ENCODE results near the gene ANKS6. TPM values are rescaled to one million over a fixed set of nuclear protein-coding genes. Genes with fewer than 3 reads are reported as not detected.

ANKS6 gene
- total and polyA plus RNA-seq, 4 donors = 8.4 to 23.8 (median 20.7) TPM

DNA sequence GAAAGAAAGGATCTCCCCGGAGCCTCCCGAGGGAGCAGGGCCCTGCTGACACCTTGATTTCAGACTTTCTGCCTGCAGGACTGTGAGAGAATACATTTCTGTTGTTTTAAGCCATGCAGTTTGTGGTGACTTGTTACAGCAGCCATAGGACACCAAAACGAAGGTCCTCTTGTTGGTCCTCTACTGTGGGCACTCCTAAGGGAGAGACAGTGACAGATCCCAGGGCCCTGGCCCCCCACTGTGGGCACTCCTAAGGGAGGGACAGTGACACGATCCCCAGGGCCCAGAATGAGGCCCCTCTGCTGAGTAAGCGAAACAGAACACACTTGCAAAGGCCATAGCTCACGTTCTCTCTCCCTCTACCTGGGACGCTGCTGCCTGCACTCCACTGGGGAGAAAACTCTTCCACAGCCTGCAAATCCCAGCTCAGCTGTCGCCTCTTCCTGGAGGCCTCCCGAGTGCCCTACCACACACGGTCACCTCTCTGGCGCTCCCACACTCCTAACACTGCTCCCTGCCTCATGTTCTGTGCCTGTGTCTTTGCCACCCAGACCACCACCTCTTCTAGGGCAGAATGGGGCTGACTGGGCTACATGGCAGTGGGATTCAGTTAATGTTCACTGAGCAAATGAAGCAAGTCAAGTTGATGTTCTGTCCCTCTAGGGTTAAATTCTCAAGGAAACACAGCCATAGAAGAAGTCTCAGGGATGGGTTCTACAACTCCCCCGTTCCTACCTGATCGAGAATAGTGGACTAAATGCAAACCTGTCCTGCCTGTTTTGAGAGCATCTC, 23.8 kb downstream of the ANKS6 start:
- Histone ChIP-seq H3K9me3 (ENCODE audit: control insufficient read depth, low read length) (no peaks in the 10 kb centered on the region), H3K4me1 (ENCODE audit: control insufficient read depth in 1 of 2, insufficient read depth in 2 of 2, low read length in 2 of 2) (no peaks in the 10 kb centered on the region), H3K4me3 (ENCODE audit: low read length in 2 of 2) (no peak overlapping the region), H3K36me3 (ENCODE audit: control insufficient read depth in 1 of 2, insufficient read depth in 2 of 2, low read length in 1 of 2) (peaks cover 3 to 10% of the 10 kb centered on the region in 2 donors), H3K27me3 (ENCODE audit: control insufficient read depth in 1 of 2, insufficient read depth in 2 of 2, low read length in 1 of 2) (no peaks in the 10 kb centered on the region), H3K27ac (ENCODE audit: low read depth in 1 of 2, low read length in 2 of 2) (no peak overlapping the region)
- intact Hi-C loops (cut with DNase I) = no loop called here
- WGBS, 2 donors = 93 to 94% methylated on average over 13 of the region's 13 CpGs
- DNase-seq (no peak), ATAC-seq (ENCODE audit: low FRiP score) (no peak)

DNA sequence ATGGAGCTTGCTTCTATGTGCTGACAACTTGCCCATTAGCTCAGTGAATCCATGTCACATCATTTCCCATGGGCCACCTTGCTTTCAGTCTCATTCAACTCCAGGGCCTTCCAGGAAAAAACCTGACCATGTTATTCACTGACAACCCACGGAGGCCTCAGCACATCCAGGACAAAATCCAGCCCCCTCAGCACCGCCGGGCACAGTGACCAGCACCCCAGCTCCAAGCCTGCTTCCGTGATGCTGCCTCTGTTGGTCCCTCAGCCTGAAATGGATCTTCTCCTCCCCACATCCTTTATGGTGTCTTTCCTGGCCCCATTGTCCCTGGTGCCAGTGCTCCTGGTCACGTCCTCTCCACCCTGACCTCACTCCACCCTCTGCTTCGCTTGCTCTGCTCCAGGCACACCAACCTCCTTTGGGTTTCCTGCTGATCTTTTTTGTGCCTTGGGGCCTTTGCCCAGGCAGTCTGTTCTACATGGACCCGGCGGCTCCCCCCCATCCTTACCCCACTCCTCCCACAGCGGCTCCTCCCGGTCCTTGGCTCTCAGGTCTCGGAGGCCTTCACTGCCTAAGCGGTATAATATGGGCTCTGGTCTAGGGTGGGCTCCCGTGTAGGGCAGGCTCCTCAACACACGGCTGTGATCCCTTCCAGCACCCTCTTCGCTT, 25.0 kb downstream of the ANKS6 start:
- no peak overlapping the region for H3K27ac ChIP-seq (ENCODE audit: low read depth in 1 of 2, low read length in 2 of 2)
- DNase-seq (no peak), ATAC-seq (ENCODE audit: low FRiP score) (no peak)
- H3K27me3 ChIP-seq (ENCODE audit: control insufficient read depth in 1 of 2, insufficient read depth in 2 of 2, low read length in 1 of 2) = no peaks in the 10 kb centered on the region
- 96% methylated on average over 15 of the region's 15 CpGs for WGBS, 2 donors
- H3K4me1 ChIP-seq (ENCODE audit: control insufficient read depth in 1 of 2, insufficient read depth in 2 of 2, low read length in 2 of 2) = no peaks in the 10 kb centered on the region
- no peaks in the 10 kb centered on the region for H3K9me3 ChIP-seq (ENCODE audit: control insufficient read depth, low read length)
- intact Hi-C loops (cut with DNase I) = no loop called here
- no peak overlapping the region for H3K4me3 ChIP-seq (ENCODE audit: low read length in 2 of 2)
- peaks cover 3 to 11% of the 10 kb centered on the region in 2 donors for H3K36me3 ChIP-seq (ENCODE audit: control insufficient read depth in 1 of 2, insufficient read depth in 2 of 2, low read length in 1 of 2)

GRCh38 chr9:98770717-98771116, 25.6 kb downstream of the ANKS6 start:
- ATAC-seq (ENCODE audit: low FRiP score) = no peak
- Histone ChIP-seq H3K27me3 (ENCODE audit: control insufficient read depth in 1 of 2, insufficient read depth in 2 of 2, low read length in 1 of 2) (no peaks in the 10 kb centered on the region), H3K27ac (ENCODE audit: low read depth in 1 of 2, low read length in 2 of 2) (no peak overlapping the region), H3K4me1 (ENCODE audit: control insufficient read depth in 1 of 2, insufficient read depth in 2 of 2, low read length in 2 of 2) (no peaks in the 10 kb centered on the region), H3K4me3 (ENCODE audit: low read length in 2 of 2) (no peak overlapping the region), H3K9me3 (ENCODE audit: control insufficient read depth, low read length) (no peaks in the 10 kb centered on the region), H3K36me3 (ENCODE audit: control insufficient read depth in 1 of 2, insufficient read depth in 2 of 2, low read length in 1 of 2) (peaks cover 3 to 11% of the 10 kb centered on the region in 2 donors)
- 95 to 97% methylated on average over 10 of the region's 10 CpGs for WGBS, 2 donors
- intact Hi-C loops (cut with DNase I) = no loop called here
- DNase-seq = no peak

DNA sequence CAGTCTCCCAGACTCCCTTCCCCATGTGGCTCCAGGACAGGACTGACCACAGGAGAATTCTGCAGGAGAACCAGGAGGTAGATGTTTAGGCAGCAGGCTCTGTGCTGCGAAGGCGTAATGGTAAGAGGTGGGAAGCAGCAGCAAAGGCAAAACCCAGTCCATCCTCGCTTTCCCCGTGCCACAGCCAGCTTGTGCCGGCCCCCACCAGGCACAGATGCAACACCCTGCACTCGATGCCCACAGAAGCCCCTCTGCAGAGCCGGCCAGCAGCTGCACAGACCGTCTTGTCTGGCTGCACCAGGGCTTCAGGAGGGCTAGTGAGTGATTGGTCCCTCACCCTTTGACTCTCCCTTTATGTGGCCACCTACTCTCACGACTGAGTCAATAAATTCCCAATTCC, 28.0 kb downstream of the ANKS6 start:
- Histone ChIP-seq H3K27me3 (ENCODE audit: control insufficient read depth in 1 of 2, insufficient read depth in 2 of 2, low read length in 1 of 2) (no peaks in the 10 kb centered on the region), H3K27ac (ENCODE audit: low read depth in 1 of 2, low read length in 2 of 2) (no peak overlapping the region), H3K9me3 (ENCODE audit: control insufficient read depth, low read length) (no peaks in the 10 kb centered on the region), H3K36me3 (ENCODE audit: control insufficient read depth in 1 of 2, insufficient read depth in 2 of 2, low read length in 1 of 2) (peaks cover 3 to 12% of the 10 kb centered on the region in 2 donors), H3K4me3 (ENCODE audit: low read length in 2 of 2) (no peak overlapping the region), H3K4me1 (ENCODE audit: control insufficient read depth in 1 of 2, insufficient read depth in 2 of 2, low read length in 2 of 2) (no peaks in the 10 kb centered on the region)
- peak in 1 of 2 donors; percentile 58 for DNase-seq
- intact Hi-C loops (cut with DNase I) = no loop called here
- no peak for ATAC-seq (ENCODE audit: low FRiP score)
- 95% methylated on average over 9 of the region's 9 CpGs for WGBS, 2 donors

- Histone ChIP-seq H3K27ac (ENCODE audit: low read depth in 1 of 2, low read length in 2 of 2) (no peak overlapping the region), H3K36me3 (ENCODE audit: control insufficient read depth in 1 of 2, insufficient read depth in 2 of 2, low read length in 1 of 2) (peaks cover 3 to 12% of the 10 kb centered on the region in 2 donors), H3K27me3 (ENCODE audit: control insufficient read depth in 1 of 2, insufficient read depth in 2 of 2, low read length in 1 of 2) (no peaks in the 10 kb centered on the region), H3K4me1 (ENCODE audit: control insufficient read depth in 1 of 2, insufficient read depth in 2 of 2, low read length in 2 of 2) (no peaks in the 10 kb centered on the region), H3K4me3 (ENCODE audit: low read length in 2 of 2) (no peak overlapping the region), H3K9me3 (ENCODE audit: control insufficient read depth, low read length) (no peaks in the 10 kb centered on the region)
- 93 to 95% methylated on average over 7 of the region's 7 CpGs for WGBS, 2 donors
- DNase-seq (no peak), ATAC-seq (ENCODE audit: low FRiP score) (no peak)
- intact Hi-C loops (cut with DNase I) = no loop called here
These were observed 28.4 kb downstream of the ANKS6 start for GRCh38 chr9:98767915-98768314.

DNA sequence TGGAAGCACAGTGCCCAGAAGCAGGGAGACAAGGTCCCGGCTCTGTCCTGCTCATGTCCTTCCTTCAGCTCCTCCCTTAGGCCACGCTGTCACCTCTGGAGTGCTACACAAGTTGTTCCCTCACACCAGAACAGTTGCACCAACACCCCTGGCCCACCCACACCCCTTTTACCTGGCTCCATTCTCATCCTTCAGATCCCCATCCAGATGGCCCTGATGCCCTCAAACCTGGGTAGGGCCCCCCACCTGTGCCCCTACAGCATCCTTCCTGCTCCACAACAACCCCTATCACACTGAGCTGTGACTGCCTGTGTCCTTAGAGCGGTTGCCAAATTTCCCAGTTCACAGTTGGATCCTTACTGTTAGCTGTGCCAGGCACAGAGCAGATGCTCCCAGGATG, 29.2 kb downstream of the ANKS6 start:
- intact Hi-C loops (cut with DNase I) = no loop called here
- ATAC-seq (ENCODE audit: low FRiP score) = no peak
- H3K9me3 ChIP-seq (ENCODE audit: control insufficient read depth, low read length) = no peaks in the 10 kb centered on the region
- 93 to 98% methylated on average over 3 of the region's 3 CpGs for WGBS, 2 donors
- no peak overlapping the region for H3K4me3 ChIP-seq (ENCODE audit: low read length in 2 of 2)
- H3K36me3 ChIP-seq (ENCODE audit: control insufficient read depth in 1 of 2, insufficient read depth in 2 of 2, low read length in 1 of 2) = peaks cover 3 to 11% of the 10 kb centered on the region in 2 donors
- H3K4me1 ChIP-seq (ENCODE audit: control insufficient read depth in 1 of 2, insufficient read depth in 2 of 2, low read length in 2 of 2) = no peaks in the 10 kb centered on the region
- H3K27ac ChIP-seq (ENCODE audit: low read depth in 1 of 2, low read length in 2 of 2) = no peak overlapping the region
- no peak for DNase-seq
- no peaks in the 10 kb centered on the region for H3K27me3 ChIP-seq (ENCODE audit: control insufficient read depth in 1 of 2, insufficient read depth in 2 of 2, low read length in 1 of 2)

DNA sequence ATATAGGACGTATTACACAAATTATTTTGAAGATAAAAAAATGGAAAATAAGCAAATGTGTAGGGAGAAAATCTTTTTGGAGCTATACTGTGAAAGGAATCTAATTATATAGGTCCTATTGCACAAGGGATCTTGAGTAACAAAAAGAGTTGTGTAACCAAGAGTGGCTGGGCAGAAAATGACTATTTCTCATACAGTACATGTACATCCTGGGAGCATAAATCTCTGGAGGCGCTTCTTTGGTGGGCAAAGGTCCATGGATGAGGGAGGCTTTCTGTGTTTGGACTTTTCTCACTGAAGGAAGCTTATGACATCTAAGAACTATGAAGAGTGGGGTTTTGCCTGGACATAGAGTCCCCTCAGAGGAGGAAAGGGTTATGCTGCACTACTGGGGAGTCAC, 29.8 kb downstream of the ANKS6 start:
- 94 to 96% methylated on average over 2 of the region's 2 CpGs for WGBS, 2 donors
- Histone ChIP-seq H3K27me3 (ENCODE audit: control insufficient read depth in 1 of 2, insufficient read depth in 2 of 2, low read length in 1 of 2) (no peaks in the 10 kb centered on the region), H3K4me3 (ENCODE audit: low read length in 2 of 2) (no peak overlapping the region), H3K27ac (ENCODE audit: low read depth in 1 of 2, low read length in 2 of 2) (no peak overlapping the region), H3K36me3 (ENCODE audit: control insufficient read depth in 1 of 2, insufficient read depth in 2 of 2, low read length in 1 of 2) (peaks cover 3 to 7% of the 10 kb centered on the region in 2 donors), H3K4me1 (ENCODE audit: control insufficient read depth in 1 of 2, insufficient read depth in 2 of 2, low read length in 2 of 2) (no peaks in the 10 kb centered on the region), H3K9me3 (ENCODE audit: control insufficient read depth, low read length) (no peaks in the 10 kb centered on the region)
- ATAC-seq (ENCODE audit: low FRiP score) (no peak), DNase-seq (no peak)
- intact Hi-C loops (cut with DNase I) = no loop called here

GRCh38 chr9:98765256-98765655, 31.1 kb downstream of the ANKS6 start:
- DNase-seq (no peak), ATAC-seq (ENCODE audit: low FRiP score) (no peak)
- Histone ChIP-seq H3K9me3 (ENCODE audit: control insufficient read depth, low read length) (no peaks in the 10 kb centered on the region), H3K36me3 (ENCODE audit: control insufficient read depth in 1 of 2, insufficient read depth in 2 of 2, low read length in 1 of 2) (peaks cover 5% of the 10 kb centered on the region in 2 donors), H3K27me3 (ENCODE audit: control insufficient read depth in 1 of 2, insufficient read depth in 2 of 2, low read length in 1 of 2) (no peaks in the 10 kb centered on the region), H3K4me3 (ENCODE audit: low read length in 2 of 2) (no peak overlapping the region), H3K4me1 (ENCODE audit: control insufficient read depth in 1 of 2, insufficient read depth in 2 of 2, low read length in 2 of 2) (no peaks in the 10 kb centered on the region), H3K27ac (ENCODE audit: low read depth in 1 of 2, low read length in 2 of 2) (no peak overlapping the region)
- WGBS, 2 donors = 91 to 92% methylated on average over 1 of the region's 1 CpG
- intact Hi-C loops (cut with DNase I) = no loop called here
